Urothelium cell line (cell line): ENCODE measurements around the gene SYNPR.
"Not testable (repeated sequence)": the region's sequence is repeated elsewhere in the genome, so short reads cannot be mapped to it uniquely, and the experiment has no call there.

Experiments used
- DNase-seq: peaks from one replicate; pipeline ENCODE4 v3.0.0; 2011; ENCODE audit warnings: low spot score, mixed read lengths
- FAIRE-seq: peaks from 2 replicates; lab custom pipeline; 2011; peaks lifted over from hg19 to GRCh38; lab: Jason Lieb, UNC

SYNPR gene

GRCh38 chr3:63607716-63608115, 329.6 kb downstream of the SYNPR start:
- no peak for DNase-seq
- FAIRE-seq, result no peak

DNA sequence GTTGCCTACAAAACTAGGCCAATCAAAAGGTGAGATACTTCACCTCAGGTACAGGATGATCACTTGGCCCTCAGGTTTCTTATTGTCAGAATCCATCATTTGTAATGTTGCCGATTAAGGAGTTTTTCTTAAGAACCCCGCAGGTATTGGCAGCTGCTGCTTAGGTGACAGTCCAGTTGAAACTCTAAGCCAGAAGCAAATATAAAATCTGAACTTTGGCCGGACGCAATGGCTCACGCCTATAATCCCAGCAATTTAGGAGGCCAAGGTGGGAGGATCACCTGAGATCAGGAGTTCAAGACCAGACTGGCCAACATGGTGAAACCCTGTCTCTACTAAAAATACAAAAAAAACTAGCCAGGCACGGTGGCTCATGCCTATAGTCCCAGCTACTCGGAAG, 331.3 kb downstream of the SYNPR start:
- DNase-seq, result no peak
- no peak for FAIRE-seq

- DNase-seq (no peak), FAIRE-seq (no peak)
Observed at GRCh38 chr3:63609834-63610233, 331.7 kb downstream of the SYNPR start.

GRCh38 chr3:63611382-63611781, 333.3 kb downstream of the SYNPR start:
- no peak for FAIRE-seq
- no peak for DNase-seq

GRCh38 chr3:63613561-63613960, 335.5 kb downstream of the SYNPR start:
- DNase-seq (no peak), FAIRE-seq (no peak)

GRCh38 chr3:63617391-63617790, 339.3 kb downstream of the SYNPR start:
- FAIRE-seq (no peak), DNase-seq (no peak)

- DNase-seq (peak; percentile 64), FAIRE-seq (peak; percentile 32)
Observed at GRCh38 chr3:63624941-63625560, 346.9 kb downstream of the SYNPR start.

DNA sequence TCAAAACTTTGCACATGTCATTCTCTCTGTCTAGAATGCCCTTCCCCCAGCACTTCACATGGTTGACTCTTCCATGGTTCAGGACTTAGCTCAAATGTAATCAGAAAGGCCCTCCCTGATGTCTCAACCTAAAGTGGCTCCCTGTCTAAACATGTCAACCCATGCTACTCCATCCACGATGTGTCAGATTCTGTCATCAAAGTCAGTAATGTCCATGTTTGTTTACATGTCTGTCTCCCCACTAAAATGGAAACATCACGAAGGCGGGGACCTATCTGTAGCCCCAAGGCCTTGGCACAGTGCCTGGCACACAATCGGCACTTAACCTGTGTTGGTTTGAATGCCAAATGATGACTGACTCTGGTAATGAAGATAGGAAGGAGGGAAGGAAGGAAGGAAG, 353.6 kb downstream of the SYNPR start:
- FAIRE-seq (no peak), DNase-seq (no peak)

DNA sequence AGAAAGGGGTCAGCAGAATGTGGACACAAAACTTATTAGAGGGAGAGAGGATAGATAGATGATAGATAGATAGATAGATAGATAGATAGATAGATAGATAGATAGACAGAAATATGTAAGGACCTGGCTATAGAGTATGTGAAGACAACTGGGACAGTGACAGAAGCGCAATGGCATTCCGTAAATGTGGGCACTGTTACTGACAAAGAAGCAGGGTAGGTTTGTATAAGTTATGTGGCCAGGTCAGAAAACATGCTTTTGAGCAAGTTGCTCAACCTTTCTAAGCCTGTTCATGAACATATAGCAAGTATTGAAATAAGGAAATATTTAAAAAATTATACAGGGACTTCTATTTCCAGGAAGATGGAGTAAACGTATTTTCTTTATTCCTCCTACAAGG, 357.1 kb downstream of the SYNPR start:
- FAIRE-seq, result no peak
- no peak for DNase-seq

DNA sequence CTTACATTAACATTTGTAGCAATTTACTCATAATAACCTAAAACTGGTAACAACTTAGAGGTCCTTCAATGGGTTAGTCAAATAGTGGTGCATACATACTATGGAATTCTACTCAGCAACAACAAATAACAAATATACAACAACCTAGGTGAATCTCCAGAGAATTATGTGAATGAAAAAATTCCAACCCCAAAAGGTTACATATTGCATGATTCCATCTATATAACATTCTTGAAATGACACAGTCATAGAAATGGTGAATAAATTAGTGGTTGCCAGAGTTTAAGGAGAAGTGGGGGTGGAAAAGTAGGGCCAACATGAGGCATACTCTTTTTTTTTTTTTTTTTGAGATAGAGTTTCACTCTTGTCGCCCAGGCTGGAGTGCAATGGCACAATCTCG, 361.7 kb downstream of the SYNPR start:
- FAIRE-seq (no peak), DNase-seq (no peak)

DNA sequence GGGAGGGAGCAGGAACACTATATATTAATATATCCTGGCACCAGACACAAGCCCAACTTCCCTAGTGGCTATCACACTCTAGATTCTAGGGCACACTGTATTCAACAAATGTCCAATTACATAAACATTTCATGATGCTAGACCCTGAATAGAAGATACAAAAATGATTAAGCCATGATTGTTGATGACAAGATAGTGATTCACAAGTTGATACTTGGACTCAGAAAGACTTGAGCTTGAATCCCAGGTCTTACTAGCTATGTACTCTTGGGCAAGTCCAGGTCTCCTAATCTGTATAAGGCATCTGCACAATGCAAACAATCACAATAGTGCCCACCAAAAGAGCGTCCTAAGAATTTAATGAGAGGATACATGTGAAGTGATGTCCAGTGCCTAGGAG, 364.4 kb downstream of the SYNPR start:
- FAIRE-seq (no peak), DNase-seq (no peak)

DNA sequence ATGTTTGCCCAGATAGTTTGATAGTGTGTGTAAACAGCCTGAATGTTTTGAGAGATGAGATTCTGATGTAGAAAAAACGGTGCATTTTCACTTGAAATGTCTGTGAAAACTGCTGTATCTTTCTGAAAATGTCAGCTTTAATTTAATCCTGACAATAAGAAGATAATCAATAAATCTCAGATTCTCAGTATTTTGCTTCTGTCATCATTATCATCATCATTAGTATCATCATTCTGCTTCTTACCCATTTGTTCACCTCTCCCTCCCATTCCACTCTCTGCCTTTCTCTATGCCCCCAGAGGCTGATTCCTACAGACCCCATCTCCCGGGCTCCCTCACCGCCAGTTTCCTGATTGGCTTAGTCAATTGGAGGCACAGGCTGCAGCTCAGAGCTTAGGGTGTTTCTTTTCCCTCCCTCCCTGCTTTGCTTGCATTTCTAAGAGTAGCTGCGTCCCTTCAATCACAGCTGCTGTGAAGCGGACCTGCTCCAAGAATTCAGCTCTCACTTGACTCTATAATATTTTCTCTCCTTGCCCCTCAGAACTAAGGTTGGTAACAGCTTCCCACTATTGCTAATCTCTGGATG, 366.2 kb downstream of the SYNPR start:
- FAIRE-seq, result no peak
- no peak for DNase-seq

- FAIRE-seq, DNase-seq: not testable (repeated sequence)
Observed at GRCh38 chr3:63644928-63645781, 367.0 kb downstream of the SYNPR start.

- no peak for FAIRE-seq
- no peak for DNase-seq
Observed at GRCh38 chr3:63652066-63652725, 374.1 kb downstream of the SYNPR start, which contains the start of gene SNTN. TSS of gene SNTN (plus strand) at chr3:63652675. CDS start at chr3:63652688, 13 bp downstream.

DNA sequence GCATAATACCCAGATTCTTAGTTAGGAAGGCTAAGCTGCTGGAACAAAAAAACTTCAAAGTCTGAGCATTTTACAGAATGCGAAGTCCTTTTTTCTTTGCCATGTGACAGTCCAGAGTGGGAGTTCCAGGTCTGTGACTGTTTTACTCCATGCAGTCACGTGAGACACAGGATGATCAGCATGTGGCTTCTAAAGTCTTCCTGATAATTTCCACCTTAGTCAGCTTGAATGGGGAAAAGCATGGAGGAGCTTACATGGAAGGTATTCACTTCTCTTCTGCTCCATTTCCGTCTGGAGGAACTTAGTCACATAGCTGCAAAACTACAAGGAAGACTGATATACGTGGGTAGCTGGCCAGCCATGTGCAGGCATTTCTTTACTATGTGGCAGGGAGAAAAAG, 376.1 kb downstream of the SYNPR start:
- no peak for DNase-seq
- no peak for FAIRE-seq

- DNase-seq (peak; percentile 26), FAIRE-seq (peak; percentile 50)
Observed at GRCh38 chr3:63654931-63655330, 376.8 kb downstream of the SYNPR start.

DNA sequence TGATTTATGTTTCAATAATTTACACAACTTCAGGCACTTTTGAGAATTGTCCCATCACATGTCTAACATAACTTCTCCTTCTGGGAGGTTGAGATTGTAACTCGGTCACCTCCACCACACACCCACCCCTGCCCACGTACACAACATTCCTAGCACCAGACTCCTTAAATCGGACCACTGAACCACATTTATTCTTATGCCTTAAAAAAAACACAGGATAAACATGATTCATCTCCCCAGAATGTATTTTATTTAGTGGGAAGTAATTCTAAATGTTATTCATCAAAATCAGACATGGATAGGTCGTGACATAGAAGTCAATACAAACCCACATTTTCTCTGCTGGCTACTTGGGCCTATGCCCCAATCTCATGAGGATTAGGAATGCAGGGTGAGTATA, 377.4 kb downstream of the SYNPR start:
- DNase-seq (peak; percentile 54), FAIRE-seq (peak; percentile 89)

DNA sequence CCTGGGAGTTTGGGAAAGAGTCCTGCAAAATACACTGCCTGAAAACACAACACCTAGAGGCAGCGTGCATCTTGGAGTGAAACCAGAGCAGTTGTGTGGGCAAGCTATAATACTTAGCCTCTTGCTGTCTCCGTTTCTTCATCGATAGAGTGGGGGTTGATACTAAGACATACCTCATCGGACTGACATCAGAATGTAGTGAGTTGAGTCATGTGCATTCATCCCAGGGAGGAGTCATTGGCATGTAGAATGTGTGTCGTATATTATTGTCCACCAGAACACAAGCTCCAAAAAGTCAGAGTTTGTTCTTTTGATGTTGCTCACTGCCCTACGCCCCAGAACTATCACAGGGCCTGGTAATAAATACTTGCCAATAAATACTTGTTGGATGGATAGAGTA, 378.7 kb downstream of the SYNPR start:
- peak; percentile 49 for DNase-seq

GRCh38 chr3:63661242-63661641, 383.1 kb downstream of the SYNPR start:
- DNase-seq (no peak), FAIRE-seq (no peak)

More for the DNA sequence above, 378.7 kb downstream of the SYNPR start:
- FAIRE-seq, result peak; percentile 73

- FAIRE-seq (no peak), DNase-seq (no peak)
Observed at GRCh38 chr3:63662011-63662410, 383.9 kb downstream of the SYNPR start.

DNA sequence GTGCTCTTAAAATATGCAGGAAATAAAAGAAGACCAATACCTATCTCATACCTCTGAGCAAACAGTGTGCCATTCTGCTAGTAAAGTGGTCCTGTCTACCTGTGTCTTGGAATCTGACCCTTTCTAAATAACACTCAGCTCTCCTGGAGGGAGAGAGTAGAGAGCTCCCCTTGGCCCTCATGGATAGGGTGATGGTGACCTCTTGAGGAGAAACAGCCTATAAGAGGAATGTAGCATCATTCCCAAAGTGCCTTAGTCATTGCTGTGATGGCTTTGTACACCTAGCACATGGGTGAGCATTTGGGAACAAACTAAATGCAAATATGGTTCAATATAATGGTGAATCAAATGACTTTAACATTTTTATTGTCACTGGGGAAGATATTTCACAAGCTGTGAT, 384.4 kb downstream of the SYNPR start:
- FAIRE-seq, result peak; percentile 42
- no peak for DNase-seq
